HG02970 (cell line): ENCODE results near the gene MED1.
"Not testable (repeated sequence)": the region's sequence is repeated elsewhere in the genome, so short reads cannot be mapped to it uniquely, and the experiment has no call there.

ENCODE experiments used
- ATAC-seq: cut with Tn5 transposase; IDR thresholded peaks from one replicate; pipeline ENCODE4 v1.9.1; 2021; ENCODE audit warnings: mild to moderate bottlenecking, moderate library complexity, moderate number of reproducible peaks; ENCODE audit not compliant: unreplicated experiment, low FRiP score

The MED1 gene

DNA sequence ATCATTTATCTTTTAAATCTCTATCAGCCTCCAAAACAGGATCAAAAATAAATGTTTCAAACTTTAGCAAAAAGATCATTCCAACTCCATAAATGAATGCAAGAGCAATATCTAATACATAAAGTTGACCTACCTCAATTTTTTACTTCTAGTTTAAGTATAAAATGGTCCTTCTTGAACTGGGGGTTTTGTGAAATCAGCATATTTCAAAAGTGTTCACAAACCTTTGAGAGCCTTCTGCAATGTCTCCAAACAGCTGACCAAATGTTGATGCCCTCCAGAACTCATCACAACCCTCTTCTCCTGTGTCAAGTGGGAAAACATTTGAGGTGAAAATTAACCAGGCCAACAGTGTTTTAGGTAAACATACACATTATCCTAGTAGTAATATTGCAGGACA, 7.7 kb downstream of the MED1 start:
- ATAC-seq, result no peak

DNA sequence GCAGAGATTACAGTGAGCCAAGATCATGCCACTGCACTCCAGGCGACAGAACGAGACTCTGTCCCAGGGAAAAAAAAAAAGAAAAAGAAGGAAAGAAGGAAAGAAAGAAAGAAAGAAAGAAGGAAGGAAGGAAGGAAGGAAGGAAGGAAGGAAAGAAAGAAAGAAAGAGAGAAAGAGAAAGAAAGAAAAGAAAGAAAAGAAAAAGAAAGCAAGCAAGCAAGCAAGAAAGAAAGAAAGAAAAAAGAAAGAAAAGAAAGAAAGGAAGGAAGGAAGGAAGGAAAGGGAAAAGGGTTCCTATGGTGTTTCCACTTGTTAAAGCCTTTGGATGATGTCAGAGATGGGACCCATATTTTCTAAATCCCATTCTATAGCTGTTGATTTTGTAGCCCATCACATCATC, 11.2 kb downstream of the MED1 start:
- ATAC-seq, result not testable (repeated sequence)

DNA sequence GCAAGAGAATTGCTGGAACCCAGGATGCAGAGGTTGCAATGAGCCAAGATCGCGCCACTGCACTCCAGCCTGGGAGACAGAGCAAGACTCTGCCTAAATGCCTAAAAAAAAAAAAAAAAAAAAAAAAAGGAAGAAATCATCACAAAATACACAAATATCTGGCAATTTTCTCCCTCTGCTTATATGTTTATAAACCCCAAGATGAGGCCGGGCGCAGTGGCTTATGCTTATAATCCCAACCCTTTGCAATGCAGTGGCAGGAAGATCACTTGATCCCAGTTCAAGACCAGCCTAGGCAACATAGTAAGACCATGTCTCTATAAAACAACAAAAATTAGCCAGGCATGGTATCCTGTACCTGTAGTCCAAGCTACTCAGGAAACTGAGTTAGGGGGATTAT, 21.5 kb downstream of the MED1 start:
- ATAC-seq, result no peak

DNA sequence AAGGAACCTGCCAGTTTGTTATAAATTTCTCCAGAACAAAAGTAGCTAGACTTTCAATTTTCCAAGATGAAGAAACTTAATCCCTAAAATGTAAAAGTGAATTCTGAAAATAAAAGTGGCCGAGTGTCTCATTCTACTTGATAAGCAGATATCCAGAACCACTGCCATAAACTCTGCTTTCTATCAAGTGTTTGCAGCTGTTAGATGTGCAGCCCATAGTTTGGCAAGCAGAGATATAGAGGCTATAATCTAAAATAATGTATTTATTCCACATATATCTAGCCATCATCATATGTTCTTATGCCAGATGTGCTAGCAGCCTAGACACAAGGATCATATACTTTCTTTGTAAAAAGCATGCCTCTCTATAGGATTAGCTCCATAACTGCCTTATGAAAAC, 34.9 kb downstream of the MED1 start:
- no peak for ATAC-seq

DNA sequence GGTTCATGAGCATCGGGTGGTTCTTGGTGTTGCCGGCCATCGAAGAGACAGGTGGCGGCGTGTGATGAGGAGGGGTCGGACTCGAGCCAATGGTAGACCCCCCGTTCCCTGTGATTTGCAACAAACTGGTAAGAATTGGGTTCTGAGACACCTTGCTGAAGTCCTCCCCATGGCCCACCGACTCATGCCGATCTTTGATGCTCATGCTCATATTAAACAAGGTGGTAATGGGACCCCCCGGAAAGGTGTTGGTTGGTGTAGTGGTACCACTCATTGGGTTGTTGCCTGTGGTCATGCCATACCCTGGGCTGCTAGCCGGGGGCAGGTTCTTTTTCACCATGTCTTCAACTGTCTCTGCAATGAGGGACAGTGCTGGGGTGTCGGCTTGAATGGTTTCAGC, 40.8 kb downstream of the MED1 start:
- ATAC-seq, result no peak

DNA sequence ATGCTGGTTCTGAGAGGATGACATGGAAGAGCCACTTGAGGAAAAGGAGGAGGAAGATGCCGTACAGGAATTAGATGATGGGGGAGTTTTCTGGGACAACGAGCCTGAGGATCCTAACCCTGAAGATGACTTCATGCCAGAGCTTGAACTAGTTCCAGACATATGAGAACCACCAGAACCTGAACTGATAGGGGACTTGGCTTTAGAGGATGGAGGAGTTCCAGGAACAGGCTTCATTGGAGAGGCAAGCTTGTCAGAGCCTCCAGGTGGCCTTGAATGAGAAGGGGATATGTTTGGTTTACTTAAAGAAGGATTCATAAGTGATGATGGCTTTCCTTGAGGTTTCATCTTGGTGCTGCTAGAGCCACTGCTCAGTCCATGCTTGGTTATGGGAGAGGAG, 42.7 kb downstream of the MED1 start:
- ATAC-seq, result no peak

DNA sequence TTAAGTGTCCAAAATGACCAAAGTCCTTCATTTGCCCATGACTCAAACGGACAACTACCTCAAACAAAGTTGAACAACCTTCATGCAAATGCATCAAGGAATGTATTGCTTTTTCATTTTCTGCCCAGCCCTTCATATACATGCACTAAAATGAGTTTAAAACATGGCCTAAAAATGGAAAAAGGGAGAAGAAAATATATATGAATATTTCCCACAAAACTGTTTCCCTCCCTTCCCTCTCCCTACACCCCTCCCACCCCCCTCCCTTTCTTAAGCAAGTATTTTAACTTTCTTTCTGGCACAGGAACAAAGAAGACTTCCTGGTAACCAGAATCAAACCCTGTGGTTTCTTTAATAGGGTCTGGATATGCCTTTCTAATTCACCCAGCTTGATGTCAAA, 44.1 kb downstream of the MED1 start:
- no peak for ATAC-seq

DNA sequence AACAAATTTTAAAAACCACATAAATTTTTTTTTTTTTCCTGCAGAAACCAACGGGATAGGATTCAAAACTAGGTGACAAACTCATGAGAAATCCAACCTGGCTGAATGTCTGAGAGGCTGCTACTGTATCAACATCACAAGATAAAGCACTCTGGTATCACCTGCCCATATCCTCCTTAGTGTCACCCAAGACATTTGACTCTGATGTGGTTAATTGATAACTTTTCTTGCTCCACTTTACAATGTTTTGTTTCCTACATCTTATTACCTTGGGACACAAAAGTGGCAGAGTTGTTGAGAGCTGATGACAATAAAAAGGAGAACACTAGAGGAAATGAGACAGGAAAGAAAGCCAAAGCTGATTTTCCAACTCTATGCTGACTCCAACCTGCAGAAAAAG, 45.6 kb downstream of the MED1 start:
- ATAC-seq, result no peak

DNA sequence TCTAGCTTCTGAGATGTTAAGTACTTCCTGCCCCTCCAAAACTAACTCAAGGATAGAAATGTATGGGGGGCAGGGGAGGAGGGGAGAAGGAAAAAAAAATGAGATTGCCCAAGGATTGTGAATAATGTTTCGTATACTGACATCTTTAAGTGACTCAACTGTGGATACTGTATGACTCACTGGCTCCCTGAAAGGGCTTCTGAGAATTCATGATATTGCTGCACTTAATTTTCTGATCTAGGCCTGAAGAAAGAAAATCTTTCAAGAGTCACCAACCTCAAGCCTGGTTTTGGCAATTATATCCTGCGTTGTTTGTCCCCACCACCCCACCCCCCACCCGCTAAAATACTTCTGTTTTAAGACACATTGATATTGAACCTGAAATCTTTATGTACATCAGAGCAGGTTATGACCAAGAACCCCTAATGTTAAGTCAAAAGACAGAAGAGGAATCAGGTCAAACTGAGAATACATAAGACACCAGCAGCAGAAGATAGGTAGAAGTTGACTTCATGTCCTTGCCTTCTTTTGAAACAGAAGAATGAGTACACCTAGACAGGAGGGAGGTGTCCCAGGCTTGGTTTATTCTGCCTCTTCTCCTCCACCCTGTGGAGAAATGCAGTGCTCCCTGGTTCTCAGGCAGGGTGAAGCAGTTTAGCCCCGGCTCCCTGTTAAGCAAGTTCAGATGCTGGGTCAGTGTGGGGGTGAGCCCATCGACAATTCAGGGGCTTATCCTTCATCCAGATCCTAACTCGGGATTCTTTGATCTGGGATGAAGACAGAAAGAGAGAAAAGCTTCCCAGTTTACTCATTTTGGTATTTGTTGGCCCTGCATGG, 46.3 kb downstream of the MED1 start:
- ATAC-seq, result no peak

DNA sequence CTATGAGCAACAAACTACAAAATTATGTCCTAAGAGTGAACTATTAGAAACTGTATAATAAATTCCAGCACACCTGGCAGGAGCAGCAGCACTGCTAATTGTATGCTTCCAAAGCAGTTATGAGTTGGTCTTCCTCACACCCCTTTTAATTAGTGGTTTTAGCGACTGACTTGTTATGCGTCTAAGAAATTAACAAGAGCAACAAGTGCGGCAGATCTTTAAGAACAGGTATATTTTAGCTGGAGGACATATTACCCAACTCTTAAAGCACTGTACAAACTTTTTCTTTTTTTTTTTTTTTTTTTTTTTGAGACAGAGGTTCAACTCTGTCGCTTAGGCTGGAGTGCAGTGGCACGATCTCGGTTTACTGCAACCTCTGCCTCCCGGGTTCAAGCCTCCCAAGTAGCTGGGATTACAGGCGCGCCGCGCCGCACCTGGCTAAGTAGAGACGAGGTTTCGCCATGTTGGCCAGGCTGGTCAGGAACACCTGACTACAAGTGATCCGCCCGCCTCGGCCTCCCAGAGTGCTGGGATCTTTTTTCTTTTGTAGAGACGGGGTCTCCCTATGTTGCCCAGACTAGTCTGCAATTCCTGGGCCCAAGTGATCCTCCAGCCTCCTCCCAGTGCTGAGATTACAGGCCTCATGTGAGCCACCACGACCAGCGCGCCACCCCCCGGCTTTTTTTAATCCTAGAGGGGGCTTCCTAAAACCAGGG, 48.0 kb downstream of the MED1 start:
- no peak for ATAC-seq

DNA sequence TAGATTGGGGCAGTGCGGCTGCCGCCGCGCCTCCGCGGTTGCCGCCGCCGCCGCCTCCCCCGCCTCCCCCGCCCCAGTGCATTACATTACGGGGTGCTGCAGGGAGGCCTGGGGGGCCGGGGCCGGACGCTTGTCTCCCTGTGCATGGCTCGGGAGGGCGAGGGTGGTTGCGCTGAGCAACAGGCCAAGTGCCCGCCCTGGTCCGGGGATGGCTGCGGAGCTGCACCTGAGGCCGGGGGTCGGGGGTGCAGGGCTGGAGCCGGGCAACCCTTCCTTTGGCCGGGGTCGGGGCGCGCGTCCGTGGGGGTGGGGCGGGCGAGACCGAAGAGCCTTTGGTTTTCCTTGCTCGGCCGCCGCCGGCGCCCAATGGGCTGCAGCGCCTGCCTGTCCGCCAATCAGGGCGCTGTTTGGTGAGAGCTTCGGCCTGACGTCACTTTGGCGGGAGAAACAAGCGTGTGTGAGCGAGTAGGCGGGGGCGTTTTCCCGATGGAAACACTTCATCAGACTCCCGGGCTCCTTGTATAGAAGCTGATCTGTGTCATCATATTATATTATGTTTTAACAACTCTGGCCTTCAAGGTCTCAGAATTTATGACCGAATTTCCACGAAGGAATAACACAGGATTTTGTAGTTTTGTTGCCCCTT, 48.7 kb downstream of the MED1 start:
- peak; percentile 58 for ATAC-seq

DNA sequence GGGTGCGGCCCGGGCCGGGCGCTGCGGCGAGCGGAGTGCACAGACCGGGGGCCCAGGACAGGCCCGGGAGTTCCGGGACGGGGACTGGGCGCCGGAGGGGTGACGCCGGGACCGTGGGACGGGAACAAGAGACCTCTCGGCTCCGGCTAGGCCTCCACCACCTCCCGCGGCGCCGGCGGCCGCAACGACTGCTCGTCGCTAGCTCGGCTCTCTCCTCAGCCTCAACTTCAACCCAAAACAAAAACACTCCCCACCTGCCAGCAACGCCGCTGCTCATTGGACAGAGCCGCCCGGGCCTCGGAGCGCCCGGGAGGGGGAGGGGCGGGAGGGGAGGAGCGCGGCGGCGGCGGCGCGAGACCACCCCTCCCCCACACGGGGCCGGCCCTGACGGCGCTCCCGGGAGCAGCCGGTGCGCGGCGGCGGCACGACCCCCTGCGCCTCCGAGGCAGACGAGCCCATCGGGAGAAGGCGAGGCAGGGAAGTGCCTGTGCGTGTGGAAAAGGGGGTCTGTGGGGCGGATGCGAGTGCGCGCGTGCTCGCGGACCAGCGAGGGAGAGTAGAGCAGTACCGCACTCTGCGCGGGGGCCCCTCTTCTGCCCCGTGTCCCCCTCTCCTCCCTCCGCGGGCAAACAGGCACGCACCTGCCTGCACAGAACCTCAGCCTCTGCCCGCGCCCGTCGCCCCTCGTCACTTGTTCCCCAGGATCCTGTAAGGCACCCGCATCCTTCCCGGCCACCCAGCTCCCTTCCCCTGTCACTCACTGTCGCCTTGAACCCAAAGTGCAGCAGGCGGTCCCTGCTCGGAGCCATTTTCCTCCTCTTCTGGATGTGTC, 49.4 kb downstream of the MED1 start, which contains the start of gene FBXL20:
Gene FBXL20, minus strand, starts transcription at position 215 of the 832 bp plus-strand sequence. CDS start 224 bp downstream, outside the sequence.
- peak; percentile 73 for ATAC-seq

DNA sequence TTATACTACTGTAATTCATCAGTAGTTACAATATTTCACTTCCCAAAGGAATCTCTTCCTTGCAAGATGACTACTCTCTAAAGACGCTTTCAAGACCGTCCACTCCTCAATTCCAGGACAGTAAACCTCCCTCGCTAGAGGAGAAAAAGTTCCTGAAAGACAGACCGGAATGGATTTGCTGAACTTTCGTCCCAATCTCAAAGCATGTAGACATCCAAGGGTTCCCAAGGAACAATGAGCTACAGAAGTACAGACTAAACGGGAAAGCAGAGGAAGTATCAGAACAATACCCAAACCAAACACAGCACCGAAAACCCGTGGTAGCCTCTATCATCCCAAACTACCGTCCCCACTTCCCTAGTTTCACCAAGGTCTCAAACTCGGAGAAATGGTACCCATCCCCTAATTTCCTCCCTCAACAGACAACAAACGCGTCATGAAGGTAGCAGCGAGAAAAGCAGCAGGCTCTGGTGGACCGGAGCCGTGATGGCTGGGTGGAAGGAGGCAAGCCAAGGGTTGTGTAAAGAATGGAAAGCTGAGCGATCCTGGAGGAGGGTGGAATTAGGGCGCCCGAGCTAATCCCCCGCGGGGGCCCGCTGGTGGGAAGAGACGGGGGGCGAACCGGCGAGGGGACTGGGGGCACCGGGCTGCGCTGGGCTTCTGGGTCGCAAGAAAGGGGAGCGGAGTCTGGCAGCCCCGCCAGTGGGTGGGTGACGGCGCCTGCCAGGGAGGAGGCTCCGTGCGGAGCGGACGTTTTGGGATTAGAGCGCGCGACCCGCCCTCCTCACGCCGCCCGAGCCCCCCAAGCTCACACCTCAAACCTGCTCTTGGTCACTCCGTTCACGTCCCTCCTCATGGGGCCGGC, 50.3 kb downstream of the MED1 start:
- ATAC-seq, result no peak

DNA sequence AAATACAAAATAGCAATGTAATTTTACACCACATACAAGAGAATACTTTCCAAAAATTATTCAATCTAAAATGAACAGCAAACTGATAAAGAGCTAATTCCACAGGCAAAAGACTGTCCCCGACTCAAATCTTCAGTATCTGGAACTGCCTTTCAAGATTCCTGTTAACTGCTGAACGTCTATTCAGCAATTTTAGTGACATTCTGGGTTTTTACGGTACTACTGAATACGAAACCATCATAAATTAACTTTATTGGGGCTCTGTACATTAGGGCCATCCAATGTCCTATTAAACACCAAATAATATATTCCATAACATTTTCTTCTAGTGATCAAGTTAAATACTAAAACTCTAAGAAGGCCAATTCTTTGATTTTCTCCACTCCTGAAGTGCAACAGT, 51.3 kb downstream of the MED1 start:
- no peak for ATAC-seq

DNA sequence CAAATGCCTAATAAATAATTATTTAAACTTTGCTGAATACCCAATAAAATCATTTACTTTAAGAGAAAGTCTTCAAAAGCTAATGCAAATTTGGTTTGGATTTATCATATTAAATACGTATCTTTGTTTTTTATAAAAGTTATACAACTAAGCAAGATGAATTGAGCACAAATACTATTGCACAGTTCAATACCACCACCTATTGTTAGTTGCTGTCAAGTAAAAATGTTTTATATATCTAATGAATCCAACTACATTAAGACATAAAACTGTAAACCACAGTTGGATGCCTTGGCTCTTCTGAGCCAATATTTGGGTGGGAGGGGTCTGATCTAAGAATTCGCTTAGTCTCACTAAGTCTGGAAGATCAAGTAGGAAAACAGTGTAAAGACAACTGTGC, 57.3 kb downstream of the MED1 start:
- ATAC-seq, result no peak

DNA sequence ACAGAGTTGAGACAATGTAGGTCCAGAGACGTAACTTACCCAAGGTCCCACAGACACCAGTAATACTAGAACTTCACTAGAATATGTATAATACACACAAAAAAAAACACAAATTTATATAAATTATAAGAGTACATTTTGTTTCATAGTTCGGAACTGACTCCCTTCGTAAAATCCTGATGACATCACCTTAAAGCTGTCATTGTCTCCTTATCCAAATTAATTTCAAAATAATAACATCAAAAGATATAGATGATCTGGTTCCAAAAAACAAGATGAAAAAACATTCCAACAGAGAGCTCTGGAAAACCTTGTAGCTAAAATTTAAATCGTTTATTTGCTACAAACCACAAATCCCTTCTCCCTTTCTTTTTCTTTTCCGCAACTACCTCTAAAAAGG, 59.6 kb downstream of the MED1 start:
- no peak for ATAC-seq

DNA sequence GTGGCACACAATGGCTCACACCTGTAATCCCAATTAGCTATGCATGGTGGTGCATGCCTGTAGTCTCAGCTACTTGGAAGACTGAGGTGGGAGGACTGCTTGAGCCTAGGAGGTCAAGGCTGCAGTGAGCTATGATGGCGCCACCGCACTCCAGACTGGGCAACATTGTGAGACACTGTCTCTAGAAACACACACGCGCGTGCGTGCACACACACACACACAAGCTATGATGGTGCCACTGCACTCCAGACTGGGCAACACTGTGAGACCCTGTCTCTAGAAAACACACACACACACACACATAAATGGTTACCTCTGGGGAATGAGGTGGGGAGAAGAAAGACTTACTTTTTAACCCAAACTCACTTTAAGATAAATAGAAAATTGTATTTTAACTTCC, 66.0 kb downstream of the MED1 start:
- ATAC-seq, result no peak

DNA sequence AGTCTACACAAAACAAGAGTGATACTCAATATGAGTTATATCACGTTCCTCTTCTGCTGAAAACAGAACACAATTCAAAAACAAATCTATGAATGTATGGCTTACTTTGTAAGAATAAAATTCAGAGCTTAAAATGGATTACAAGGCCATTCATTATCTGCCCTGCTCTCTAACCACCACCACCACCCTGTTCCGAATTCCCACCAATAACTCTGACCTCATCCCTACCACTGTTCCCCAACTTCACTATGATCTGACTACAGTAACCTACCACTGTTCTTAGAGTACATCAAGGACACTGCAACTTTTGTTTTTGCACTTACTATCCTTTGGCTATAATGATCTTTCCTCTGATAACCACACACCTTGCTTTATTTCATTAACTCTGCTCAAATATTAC, 70.9 kb downstream of the MED1 start:
- ATAC-seq, result no peak

DNA sequence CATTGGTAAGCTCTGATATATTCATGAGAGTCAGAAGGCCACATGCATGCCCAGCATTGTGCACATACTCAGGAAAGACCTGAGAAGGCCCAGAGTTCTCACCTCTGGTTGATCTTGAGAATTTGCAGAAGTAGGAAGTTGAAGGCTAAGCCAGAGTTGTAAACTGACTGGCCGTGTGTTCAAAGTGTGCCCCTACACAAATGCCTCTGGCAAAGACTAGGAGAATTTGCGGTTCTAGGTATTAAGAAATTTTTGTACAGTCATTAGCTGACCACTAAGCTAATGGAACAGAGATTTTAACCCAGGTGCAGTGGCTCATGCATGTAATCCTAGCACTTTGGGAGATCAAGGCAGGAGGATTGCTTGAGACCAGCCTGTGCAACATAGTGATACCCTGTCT, 74.6 kb downstream of the MED1 start:
- ATAC-seq, result no peak

DNA sequence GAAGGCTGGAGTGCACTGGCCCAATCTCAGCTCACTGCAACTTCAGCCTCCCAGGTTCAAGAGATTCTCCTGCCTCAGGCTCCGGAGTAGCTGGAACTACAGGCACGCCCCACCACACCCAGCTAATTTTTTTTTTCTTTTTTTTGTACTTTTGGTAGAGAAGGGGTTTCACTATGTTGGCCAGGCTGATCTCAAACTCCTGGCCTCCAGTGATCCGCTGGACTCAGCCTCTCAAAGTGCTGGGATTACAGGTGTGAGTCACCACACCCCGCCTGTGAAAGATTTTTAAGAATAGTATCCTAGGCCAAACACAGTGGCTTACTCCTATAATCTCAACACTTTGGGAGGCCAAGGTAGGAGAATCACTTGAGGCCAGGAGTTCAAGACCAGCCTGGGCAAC, 83.3 kb downstream of the MED1 start:
- ATAC-seq, result not testable (repeated sequence)
